VCaP (cell line): ENCODE results near the gene CD55.

Source experiments
- H3K27ac ChIP-seq: fragments of 450-650 bp; 2 replicates; pipeline ENCODE4 v1.5.1; 2017
- TF ChIP-seq, protein P1 (sequence below): fragments of 450-650 bp; conservative IDR thresholded peaks from 2 replicates; pipeline ENCODE4 v1.5.1; 2017; ENCODE audit warnings: mild to moderate bottlenecking, moderate library complexity

Gene CD55

DNA sequence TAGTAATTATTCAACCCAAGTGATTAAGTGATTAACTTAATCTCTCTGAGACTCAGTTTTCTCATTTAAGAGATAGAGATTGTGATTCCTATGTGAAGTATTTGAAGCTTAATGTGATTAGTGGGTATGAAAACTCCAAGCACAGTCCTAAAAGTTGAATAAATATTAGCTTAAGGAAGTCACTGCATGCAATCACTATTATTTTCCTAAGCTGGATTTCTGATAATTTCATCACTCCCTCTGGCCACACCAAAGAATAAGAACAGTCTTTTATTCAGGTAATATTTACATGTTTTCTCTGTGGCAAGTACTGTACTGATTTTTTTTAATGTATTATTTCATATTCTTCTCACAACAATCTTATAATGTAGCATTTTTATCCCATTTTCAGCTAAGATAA, 31.1 kb downstream of the CD55 start:
- TF ChIP-seq, protein P1, sequence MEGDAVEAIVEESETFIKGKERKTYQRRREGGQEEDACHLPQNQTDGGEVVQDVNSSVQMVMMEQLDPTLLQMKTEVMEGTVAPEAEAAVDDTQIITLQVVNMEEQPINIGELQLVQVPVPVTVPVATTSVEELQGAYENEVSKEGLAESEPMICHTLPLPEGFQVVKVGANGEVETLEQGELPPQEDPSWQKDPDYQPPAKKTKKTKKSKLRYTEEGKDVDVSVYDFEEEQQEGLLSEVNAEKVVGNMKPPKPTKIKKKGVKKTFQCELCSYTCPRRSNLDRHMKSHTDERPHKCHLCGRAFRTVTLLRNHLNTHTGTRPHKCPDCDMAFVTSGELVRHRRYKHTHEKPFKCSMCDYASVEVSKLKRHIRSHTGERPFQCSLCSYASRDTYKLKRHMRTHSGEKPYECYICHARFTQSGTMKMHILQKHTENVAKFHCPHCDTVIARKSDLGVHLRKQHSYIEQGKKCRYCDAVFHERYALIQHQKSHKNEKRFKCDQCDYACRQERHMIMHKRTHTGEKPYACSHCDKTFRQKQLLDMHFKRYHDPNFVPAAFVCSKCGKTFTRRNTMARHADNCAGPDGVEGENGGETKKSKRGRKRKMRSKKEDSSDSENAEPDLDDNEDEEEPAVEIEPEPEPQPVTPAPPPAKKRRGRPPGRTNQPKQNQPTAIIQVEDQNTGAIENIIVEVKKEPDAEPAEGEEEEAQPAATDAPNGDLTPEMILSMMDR = no peak
- peak overlapping the region; percentile 7; the same call in 1 of the 2 replicates for H3K27ac ChIP-seq

DNA sequence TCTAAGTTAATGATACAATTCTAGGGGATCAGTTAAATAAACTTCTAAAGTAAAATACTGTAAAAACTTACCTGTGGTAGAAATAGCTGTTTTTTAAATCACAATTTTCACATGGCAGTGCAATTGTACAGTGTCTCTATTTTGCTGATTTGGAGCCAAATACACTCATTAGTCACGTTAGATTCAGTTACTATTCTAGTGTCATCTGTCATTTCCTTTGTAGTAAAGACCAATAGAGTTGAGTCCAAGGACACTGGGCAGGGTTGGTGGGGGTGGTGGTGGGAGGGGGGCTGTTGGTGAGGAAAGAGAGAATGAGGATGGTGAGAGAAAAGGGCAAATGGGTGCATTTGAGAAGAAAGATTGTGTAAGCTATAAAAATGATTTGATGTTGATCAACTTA, 33.6 kb downstream of the CD55 start:
- no peak overlapping the region for H3K27ac ChIP-seq
- TF ChIP-seq, protein P1 = no peak

DNA sequence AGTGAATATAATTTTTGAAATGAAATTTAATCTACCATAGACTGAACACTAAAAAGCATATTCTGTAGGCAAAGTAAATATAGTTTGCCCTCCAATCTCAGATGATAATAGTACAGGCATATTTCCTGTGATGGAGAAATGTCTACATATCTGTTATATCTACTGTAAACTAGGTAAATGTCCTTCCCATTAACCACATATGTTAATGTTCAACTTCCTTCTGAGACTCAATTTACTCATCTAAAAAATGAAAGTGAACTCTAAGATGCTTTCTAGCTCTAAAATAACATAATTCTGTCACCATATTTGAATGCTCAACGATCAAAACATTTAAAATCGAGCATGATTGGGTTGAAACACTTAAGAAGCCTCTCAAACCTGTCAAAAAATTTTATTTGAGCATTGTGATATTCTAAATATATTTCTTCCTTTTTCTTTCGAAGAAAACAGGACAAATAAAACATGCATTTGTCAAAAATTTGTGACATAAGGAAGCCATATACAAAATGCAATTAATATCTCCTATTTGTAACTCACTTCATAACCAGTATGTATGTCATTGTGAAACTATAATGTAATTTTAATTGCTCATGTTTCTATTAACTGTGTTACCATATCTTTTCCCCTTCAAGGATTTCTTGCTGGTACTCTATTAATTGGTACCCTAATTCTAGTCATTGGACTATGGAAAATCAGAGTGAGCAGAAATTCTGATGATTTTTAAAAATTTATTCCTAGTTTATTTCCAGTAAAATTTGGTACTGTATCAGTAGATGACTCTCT, 34.2 kb downstream of the CD55 start:
- TF ChIP-seq, protein P1 = no peak
- H3K27ac ChIP-seq = no peak overlapping the region

DNA sequence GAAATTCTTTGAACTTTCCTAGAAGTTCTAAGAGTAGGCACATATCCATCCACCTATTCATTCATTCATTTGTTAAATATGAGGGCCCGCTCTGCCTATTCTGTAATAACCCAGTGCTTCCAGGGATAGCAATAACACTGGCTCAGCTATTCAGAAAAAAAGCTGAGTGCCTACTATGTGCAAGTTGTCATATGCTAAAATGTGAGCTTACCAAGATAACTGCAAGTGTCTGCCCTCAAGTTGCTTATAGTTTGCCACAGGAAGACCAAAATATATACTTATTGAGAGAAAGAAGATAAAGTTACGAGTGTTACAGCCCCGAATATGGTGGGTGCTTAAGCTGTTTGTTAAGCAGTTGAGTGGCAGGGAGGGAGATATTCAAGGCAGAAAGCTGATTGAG, 39.6 kb downstream of the CD55 start:
- TF ChIP-seq, protein P1 = no peak

DNA sequence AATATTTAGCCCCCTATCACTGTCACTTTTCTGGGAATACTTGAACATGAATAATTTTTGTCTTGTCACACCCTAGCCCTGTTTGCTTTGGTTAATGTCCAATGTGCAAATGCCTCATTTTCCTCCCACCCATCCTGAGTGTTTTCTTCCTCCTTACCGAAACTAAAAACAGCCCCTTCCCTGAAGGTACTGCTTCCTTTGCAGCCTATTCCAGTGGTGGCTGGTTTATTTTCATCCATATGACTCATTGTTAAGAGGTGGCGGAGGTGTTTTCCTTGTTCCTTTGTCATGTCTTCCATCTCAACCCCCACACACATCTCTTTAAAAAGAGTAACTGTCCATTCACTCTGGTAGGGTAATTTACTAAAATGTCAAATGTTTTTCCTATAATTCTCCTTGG, 40.4 kb downstream of the CD55 start:
- H3K27ac ChIP-seq = no peak overlapping the region
- TF ChIP-seq, protein P1 = no peak

More for the DNA sequence above, 39.6 kb downstream of the CD55 start:
- no peak overlapping the region for H3K27ac ChIP-seq

DNA sequence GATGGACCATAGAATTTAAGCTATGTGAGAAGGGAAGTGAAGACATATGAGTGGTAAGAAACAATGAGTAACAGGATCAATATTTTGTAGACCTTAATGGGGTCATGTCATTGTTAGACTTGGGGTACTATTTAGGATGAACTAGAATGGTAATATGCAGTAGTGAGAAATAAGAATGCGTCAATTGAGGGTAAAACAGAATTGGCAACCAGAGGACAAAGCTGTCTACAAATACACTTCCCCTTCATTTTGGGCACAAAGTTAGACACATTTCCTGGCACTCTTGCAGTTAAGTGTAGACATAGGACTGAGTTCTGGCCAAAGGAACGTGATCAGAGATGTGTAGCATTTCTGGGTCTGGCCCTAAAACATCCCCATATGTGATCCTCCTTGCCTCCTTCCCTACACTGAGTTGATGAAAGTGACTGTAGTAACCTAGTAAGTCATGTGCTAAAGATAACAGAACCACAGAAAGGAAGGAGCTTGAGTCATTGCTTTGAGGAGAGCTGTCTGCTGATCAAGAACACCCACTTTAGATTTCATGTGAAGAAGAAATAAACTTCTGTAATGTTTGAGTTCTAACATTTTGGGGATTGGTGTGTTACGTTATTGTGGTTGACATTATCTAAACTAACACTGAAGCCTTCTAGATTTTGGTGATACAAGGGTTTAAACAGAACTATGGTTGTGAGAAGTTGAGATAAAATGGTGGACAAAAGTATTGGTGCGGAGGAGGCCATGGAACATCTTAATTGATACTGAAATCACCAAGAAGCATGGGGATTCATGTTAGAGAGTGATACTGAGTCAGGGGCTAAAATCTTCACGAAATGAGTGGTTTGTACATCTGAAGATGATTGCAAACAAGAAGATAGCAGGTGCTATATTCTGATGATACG, 41.7 kb downstream of the CD55 start:
- no peak overlapping the region for H3K27ac ChIP-seq
- TF ChIP-seq, protein P1 = no peak

DNA sequence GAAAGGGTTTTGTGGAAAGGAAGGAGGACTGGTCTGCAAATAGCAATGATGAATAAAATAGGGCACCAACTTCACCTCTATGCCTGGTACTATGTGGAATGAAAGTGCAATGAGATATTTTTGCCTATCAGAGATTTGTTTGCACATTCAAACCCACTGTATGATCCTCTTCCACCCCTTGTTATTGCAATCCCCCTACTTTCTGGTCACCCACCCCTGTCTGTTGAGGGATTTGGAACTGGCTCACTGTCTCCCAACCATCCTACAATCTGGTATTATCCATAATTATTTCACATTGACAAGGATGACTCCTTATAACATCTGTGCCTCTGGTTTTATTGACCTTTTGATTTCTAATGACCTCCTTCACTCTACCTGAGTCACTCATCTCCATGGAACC, 42.4 kb downstream of the CD55 start:
- H3K27ac ChIP-seq = no peak overlapping the region
- TF ChIP-seq, protein P1 = no peak
